NCI-H1417 treated with DMSO at 0.1 percent for 48 hours (cell line): Measurements from ENCODE around the gene POTEM.
"Not testable (repeated sequence)": the region's sequence is repeated elsewhere in the genome, so short reads cannot be mapped to it uniquely, and the experiment has no call there.

Experiments
- DNase-seq: peaks from one replicate; lab custom pipeline; 2025; lab: John Stamatoyannopoulos, UW

POTEM gene

DNA sequence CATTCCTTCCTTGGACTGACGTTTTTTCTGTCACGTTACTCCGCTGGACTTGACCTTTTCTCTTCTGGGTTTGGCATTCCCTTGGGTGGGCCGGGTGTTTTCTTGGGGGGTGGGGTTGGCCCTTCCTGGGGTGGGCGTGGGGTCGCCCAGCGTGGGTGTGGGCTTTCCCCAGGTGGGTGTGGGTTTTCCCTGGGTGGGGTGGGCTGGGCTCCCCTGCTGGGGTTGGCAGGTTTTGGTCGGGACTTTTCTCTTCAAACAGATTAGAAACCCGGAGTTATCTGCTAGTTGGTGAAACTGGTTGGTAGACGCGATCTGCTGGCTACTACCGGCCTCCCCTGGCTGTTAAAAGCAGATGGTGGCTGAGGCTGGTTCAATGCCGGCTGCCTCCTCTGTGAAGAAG is at the start of gene POTEM:
Gene POTEM, plus strand, starts transcription at position 301 of the 400 bp plus-strand sequence. Its CDS starts 52 bp downstream, at position 353.
- not testable (repeated sequence) for DNase-seq

- DNase-seq: not testable (repeated sequence)
These were observed 48.9 kb upstream of the POTEM start for GRCh38 chr14:18918345-18918744.

DNA sequence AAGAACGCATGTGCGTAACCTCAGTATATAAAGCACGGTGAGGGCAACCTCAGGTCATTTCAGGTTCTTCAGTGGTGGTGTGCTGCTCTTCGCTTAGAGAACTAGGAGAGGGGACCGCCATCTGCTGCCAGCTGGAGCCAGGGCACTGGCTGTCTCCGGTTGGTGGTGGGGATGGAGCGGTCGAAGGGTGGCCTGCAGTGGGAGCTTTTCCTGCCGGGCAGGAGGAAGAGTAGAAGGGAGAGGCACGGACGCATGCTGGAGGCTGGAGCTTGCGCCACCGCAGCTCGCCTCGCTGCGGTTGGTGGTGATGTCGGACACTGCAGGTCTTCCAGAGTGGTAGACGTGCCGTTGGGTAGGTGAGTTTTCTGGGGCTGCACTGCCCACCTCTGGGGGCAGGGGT is 47.2 kb upstream of the POTEM start:
- not testable (repeated sequence) for DNase-seq

- DNase-seq: not testable (repeated sequence)
These were observed 46.1 kb upstream of the POTEM start for GRCh38 chr14:18921055-18921701.

DNA sequence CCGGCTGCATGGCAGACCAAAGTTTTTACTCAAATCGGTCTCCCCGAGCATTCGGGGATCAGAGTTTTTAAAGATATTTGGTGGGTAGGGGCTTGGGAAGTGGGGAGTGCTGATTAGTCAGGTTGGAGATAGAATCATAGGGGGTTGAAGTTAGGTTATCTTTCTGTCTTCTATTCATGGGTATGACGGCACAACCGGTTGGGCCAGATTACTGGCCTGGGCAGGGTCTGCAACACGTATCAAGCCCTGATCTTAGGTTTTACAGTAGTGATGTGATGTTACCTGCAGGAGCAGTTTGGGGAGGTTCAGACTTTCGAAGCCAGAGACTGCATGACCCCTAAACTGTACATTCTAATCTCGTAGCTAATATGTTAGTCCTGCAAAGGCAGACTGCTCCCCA is 30.4 kb upstream of the POTEM start:
- not testable (repeated sequence) for DNase-seq

- DNase-seq: not testable (repeated sequence)
These were observed 28.5 kb upstream of the POTEM start for GRCh38 chr14:18938733-18939132.

DNA sequence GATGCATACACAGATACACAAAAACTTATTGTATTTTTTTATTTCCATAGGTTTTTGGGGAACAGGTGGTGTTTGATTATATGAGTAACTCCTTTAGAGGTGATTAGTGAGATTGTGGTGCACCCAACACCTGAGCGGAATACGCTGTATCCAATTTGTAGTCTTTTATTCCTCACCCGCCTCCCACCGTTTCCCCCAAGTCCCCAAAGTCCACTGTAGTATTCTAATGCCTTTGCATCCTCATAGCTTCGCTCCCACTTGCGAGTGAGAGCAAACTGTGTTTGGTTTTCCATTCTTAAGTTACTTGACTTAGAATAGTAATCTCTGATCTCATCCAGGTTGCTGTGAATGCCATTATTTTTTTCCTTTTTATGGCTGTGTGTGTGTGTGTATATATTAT is 17.3 kb upstream of the POTEM start:
- not testable (repeated sequence) for DNase-seq

- DNase-seq: not testable (repeated sequence)
These were observed 14.1 kb upstream of the POTEM start for GRCh38 chr14:18953085-18953484.

- not testable (repeated sequence) for DNase-seq
These were observed 11.4 kb upstream of the POTEM start for GRCh38 chr14:18955816-18956215.

DNA sequence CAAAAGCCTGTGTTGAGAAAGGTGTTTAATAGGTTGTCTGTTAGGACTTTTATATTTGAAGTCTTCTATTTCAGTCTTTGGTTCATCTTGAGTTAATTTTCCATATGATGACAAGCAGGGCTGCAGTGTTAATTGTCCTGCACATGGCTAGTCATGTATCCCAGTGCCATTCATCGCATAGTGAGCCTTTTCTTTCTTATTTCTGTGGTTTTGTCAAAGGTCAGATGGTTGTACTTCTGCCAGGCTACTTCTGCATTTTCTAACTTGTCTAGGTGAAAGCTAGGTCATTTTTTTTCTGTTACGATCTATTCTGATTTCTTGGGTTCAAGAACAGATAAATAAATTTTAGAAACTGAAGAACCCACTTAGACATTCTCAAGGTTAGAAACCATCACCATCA is 5.7 kb upstream of the POTEM start:
- not testable (repeated sequence) for DNase-seq

DNA sequence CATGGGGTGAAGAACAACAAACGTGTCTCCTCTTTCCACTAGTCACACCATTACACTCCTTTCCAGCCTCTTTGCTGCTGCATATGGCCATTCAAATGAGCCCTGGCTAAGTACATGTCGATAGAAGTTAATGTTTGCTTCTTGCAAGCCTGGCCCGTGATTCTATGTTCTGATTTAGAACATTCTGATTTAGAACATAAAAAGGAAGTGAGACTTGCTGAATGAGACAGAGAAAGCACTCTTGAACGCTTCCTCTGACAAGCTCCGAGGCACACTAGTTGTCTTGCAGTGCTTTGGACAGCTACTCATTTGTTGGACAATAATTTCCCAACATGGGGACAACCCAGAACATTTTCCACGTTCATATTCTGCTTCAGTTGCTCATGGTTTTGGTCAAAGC is 5.1 kb upstream of the POTEM start:
- not testable (repeated sequence) for DNase-seq

DNA sequence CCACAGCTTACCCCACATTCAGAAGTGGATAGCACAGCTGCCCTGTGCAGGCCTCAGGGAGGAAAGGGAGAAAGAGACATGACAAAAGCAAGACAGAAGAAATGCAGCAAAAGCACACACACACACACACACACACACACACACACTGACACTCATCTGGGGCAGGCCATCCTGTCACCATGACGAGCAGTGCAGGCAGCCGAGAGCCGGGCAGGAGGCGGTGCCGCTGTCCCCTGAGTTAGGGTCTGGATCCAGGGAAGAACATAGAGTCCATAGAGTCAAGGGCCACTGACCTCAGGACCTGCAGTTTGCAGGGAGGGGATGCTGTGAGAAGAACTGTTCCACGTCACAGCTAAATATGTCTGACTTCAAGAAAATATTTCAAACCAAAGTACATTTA is 4.0 kb upstream of the POTEM start:
- DNase-seq: not testable (repeated sequence)

DNA sequence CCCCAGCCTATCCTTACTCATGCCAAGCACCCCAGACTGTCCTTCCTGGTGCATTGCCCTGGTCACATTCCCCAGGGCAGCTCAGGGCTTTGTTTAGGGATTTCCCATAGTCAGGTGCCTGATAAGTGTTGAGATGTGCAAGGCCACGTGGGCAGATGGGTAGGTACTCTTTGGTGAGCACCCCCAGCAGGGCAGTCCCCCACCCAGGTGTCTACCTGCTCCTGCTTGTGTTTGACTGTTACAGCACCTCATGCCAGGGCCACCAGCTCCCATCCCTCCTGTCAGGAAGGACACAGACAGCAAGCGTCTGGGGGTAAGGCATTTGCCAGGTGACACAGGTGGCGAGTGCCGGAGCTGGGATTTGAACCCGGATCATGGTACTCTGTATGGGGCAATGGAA is 2.4 kb upstream of the POTEM start:
- not testable (repeated sequence) for DNase-seq

GRCh38 chr14:19002566-19002965 is 35.3 kb downstream of the POTEM start:
- DNase-seq: not testable (repeated sequence)

GRCh38 chr14:19006490-19006889 is 39.3 kb downstream of the POTEM start:
- DNase-seq: not testable (repeated sequence)

DNA sequence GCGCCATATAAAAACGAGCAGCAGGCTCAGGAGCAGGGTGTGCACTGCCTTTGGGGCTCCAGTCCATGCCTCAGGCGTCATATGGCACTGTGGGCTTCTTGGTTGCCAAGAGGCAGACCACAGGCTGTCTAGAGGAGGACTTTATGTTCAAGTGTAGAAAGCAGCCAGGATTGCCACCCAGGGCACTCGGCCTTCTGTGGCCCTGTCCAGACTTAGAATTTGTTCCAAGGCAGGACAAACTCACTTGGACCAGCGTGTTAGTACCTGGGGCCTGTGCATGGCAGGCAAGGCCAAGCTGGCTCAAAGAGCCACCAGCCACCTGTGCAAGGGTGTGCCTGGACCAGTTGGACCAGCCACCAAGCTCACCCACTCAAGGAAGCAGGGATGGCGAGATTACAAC is 40.4 kb downstream of the POTEM start:
- DNase-seq: not testable (repeated sequence)

- not testable (repeated sequence) for DNase-seq
These were observed 43.8 kb downstream of the POTEM start for GRCh38 chr14:19011029-19011428.

DNA sequence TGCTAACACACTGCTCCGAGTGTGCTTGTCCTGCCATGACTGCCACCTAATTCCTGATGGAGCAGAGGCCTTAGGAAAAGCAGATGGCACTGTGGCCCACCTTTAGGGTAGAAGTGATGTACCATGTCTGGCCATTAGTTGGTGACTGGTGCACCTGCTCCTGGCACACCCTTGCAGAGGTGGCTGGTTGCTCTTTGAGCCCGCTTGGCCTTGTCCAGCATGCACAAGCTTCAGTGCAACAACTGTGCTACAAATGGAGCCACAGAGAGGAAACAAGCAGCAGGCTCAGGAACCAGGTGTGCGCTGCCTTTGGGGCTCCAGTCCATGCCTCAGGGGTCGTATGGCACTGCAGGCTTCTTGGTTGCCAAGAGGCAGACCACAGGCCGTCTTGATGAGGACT is 44.5 kb downstream of the POTEM start:
- not testable (repeated sequence) for DNase-seq

- DNase-seq: not testable (repeated sequence)
These were observed 48.0 kb downstream of the POTEM start for GRCh38 chr14:19015185-19015584.

- not testable (repeated sequence) for DNase-seq
These were observed 57.9 kb downstream of the POTEM start for GRCh38 chr14:19025080-19025589.

DNA sequence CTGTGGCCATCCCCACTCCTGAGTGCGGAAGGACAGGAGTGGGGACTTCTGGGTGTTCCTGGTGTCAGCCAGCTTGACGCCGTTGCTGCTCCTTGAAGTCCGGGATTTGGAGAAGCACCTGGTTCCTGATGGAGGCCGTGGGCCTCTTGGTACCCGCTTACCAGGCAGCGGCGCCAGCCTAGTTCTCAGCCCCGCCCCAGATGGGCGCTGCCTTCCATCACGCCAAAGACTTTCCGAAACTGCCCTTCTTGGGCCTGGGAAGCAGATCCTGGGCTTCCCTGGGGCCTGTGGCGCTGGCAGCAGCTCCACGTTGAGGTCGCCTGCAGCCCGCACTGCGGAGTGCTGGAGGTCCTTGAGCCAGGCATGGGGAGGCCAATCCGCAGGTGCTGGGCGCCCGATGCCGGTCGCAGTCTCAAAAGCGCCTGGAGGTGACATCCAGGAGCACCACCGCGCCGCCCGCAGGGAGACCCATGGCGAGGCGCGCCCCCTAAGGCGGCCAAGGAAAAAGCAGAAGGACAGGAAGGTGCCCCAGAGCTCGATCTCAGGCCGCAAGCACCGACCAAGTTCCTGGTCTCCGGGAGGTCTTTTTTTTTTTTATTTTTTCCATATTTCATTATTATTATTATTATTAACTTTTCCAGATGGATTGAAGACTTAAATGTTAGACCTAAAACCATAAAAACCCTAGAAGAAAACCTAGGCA is 59.6 kb downstream of the POTEM start:
- DNase-seq: not testable (repeated sequence)

- DNase-seq: not testable (repeated sequence)
These were observed 60.7 kb downstream of the POTEM start for GRCh38 chr14:19027895-19028294.

GRCh38 chr14:19036811-19037382 is 69.7 kb downstream of the POTEM start:
- not testable (repeated sequence) for DNase-seq
